ENCODE results near the gene NUDCD3. TPM values are rescaled to one million over a fixed set of nuclear protein-coding genes. Genes with fewer than 3 reads are reported as not detected.

The NUDCD3 gene
- total and polyA plus RNA-seq, 8 donors, result 22.4 to 62.1 (median 35.4) TPM

DNA sequence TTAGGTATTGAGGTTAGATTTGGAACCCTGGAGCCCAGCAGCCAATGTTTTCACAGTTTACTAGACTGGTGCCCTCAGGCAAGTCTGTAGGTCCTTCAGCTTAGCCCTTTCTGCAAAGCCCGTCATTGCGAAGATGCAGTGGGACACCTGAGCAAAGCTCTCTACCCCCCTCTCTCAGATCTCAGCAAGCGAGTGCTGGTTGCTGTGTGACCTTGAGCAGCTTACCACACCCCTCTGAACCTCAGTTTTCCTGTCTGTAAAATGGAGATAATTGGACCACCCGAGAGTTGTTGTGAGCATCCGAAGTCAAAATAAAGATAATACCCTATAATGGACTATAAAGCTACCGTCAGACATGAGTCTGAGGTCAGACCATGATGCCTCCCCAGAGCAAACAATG, 47.0 kb upstream of the NUDCD3 start:
- 91 to 94% methylated on average over 6 of the region's 6 CpGs for WGBS, 2 donors
- TF ChIP-seq, protein P1, sequence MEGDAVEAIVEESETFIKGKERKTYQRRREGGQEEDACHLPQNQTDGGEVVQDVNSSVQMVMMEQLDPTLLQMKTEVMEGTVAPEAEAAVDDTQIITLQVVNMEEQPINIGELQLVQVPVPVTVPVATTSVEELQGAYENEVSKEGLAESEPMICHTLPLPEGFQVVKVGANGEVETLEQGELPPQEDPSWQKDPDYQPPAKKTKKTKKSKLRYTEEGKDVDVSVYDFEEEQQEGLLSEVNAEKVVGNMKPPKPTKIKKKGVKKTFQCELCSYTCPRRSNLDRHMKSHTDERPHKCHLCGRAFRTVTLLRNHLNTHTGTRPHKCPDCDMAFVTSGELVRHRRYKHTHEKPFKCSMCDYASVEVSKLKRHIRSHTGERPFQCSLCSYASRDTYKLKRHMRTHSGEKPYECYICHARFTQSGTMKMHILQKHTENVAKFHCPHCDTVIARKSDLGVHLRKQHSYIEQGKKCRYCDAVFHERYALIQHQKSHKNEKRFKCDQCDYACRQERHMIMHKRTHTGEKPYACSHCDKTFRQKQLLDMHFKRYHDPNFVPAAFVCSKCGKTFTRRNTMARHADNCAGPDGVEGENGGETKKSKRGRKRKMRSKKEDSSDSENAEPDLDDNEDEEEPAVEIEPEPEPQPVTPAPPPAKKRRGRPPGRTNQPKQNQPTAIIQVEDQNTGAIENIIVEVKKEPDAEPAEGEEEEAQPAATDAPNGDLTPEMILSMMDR (IDR thresholded peaks at IDR 0.05), result no peak
- H3K4me1 ChIP-seq, result no peaks in the 10 kb centered on the region
- no peaks in the 10 kb centered on the region for H3K27me3 ChIP-seq
- intact Hi-C loops (cut with DNase I), result no loop called here
- H3K27ac ChIP-seq, result no peak overlapping the region
- DNase-seq (no peak), ATAC-seq (no peak), FAIRE-seq (no peak)
- H3K36me3 ChIP-seq, result no peaks in the 10 kb centered on the region
- no peaks in the 10 kb centered on the region for H3K9me3 ChIP-seq
- H3K4me3 ChIP-seq, result no peak overlapping the region

DNA sequence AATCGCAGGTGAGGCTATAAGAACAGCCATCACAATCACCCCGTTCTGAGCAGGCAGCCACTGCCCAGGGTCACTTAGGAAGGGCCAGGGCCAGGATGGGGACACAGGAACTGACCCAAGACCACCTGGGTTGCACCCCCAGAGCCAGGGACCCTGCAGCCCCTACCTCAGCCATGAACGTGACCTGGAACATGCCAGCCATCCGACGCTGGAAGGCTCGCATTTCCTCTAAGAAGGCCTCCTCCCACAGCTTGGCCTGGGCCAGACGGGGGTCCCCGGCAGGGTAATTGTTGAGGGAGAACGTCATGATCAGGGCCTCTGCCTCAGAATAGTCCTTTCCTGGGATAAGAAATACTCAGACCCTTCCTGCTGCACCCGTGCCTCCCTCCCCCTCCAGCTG, 45.6 kb upstream of the NUDCD3 start:
- TF ChIP-seq, protein P1 (IDR thresholded peaks at IDR 0.05), result no peak
- no peak for FAIRE-seq
- DNase-seq, result peak in 1 of 6 donors; percentile 57

DNA sequence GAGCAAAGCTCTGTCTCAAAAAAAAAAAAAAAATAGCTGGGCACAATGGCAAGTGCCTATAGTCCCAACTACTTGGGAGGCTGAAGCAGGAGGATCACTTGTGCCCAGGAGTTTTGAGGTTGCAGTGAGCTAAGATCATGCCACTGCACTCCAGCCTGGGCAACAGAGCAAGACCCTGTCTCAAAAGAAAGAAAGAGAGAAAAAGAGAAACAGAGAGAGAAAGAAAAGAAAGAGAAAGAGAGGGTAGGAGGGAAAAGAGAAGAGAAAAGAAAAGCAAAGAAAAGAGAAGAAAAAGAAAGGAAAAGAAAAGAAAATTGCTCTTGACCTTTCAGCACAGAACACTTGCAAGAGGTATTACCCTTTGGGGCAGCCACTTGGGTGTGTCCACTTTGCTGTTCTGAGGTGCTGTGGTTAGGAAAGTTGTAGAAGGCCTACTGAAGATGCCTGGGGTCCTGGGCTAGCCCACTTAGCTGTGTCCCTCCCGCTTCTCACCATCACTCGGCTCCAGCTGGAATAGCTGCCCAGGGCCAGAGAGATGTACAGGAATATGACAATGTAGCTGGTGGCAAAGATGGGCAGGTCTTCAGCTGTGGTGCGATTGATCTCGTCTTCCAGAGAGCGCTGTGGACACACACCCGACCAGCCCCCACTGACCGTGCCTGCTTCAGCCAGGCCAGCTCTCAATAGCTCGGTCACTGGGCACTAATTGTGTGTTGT, 45.0 kb upstream of the NUDCD3 start:
- Histone ChIP-seq H3K4me3 (no peak overlapping the region), H3K27me3 (no peaks in the 10 kb centered on the region), H3K27ac (no peak overlapping the region), H3K4me1 (no peaks in the 10 kb centered on the region), H3K9me3 (no peaks in the 10 kb centered on the region), H3K36me3 (no peaks in the 10 kb centered on the region)
- no peak for DNase-seq
- TF ChIP-seq, protein P1 (IDR thresholded peaks at IDR 0.05), result no peak
- WGBS, 2 donors, result 81 to 91% methylated on average over 8 of the region's 8 CpGs
- intact Hi-C loops (cut with DNase I), result no loop called here
- ATAC-seq, result no peak
- no peak for FAIRE-seq

More for the DNA sequence above, 45.6 kb upstream of the NUDCD3 start:
- no peak overlapping the region for H3K27ac ChIP-seq
- ATAC-seq, result no peak
- H3K4me3 ChIP-seq, result no peak overlapping the region
- intact Hi-C loops (cut with DNase I), result no loop called here
- no peaks in the 10 kb centered on the region for H3K27me3 ChIP-seq
- H3K36me3 ChIP-seq, result no peaks in the 10 kb centered on the region
- H3K4me1 ChIP-seq, result no peaks in the 10 kb centered on the region
- WGBS, 2 donors, result 80 to 88% methylated on average over 10 of the region's 10 CpGs
- no peaks in the 10 kb centered on the region for H3K9me3 ChIP-seq

DNA sequence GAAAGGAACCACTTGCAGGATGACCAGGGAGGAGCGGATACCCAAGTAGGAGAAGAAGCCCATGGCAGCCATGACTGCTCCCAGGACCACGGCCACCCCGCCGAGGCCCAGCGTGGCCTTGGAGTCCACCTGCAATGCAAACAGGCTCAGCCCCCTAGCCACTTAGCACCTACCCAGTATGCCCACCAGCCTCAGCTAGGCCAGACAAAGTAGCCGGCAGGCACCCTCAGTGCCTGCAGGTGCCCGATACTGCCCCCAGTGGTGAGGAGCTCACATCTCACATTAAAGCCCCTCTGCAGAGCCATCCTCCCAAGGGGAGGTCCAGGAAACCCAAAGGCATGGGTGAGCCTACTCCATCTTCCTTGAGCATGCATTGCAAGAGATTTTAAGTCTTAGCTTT, 44.0 kb upstream of the NUDCD3 start:
- intact Hi-C loops (cut with DNase I), result no loop called here
- ATAC-seq, result peak in 3 of 4 donors; percentile 54 to 78 (median 66)
- TF ChIP-seq, protein P1 (IDR thresholded peaks at IDR 0.05), result peak; percentile 24 to 45 (median 28)

DNA sequence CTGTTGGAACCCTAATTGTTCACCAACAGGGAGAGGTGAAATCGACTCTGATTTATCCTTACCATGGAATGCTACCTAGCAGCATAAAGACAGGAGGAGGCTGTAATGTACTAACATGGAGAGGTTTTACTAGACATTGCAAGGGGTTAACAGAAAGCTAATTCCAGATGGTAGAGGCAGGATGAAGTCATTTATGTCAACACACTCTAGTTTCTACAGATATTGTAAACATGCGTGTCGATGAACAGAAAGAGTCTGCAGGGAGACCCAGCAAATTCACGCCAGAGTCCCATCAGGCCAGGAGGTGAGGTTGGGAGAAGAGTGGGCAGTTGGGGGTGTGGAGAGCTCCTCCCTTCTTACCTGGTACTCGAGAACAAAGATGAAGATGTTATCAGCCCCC, 43.6 kb upstream of the NUDCD3 start:
- Histone ChIP-seq H3K4me1 (no peaks in the 10 kb centered on the region), H3K36me3 (no peaks in the 10 kb centered on the region), H3K27me3 (no peaks in the 10 kb centered on the region), H3K4me3 (no peak overlapping the region), H3K9me3 (no peaks in the 10 kb centered on the region), H3K27ac (no peak overlapping the region)
- WGBS, 2 donors, result 41 to 42% methylated on average over 5 of the region's 5 CpGs
- TF ChIP-seq, protein P1 (IDR thresholded peaks at IDR 0.05), result no peak
- ATAC-seq, result peak in 2 of 4 donors; percentile 18 to 31
- no peak for FAIRE-seq
- DNase-seq, result no peak
- intact Hi-C loops (cut with DNase I), result no loop called here

More for the DNA sequence above, 44.0 kb upstream of the NUDCD3 start:
- peak in 2 of 6 donors; percentile 60 to 62 for DNase-seq
- Histone ChIP-seq H3K36me3 (no peaks in the 10 kb centered on the region), H3K27me3 (no peaks in the 10 kb centered on the region), H3K9me3 (no peaks in the 10 kb centered on the region), H3K4me1 (no peaks in the 10 kb centered on the region), H3K4me3 (no peak overlapping the region), H3K27ac (no peak overlapping the region)
- 58 to 64% methylated on average over 7 of the region's 7 CpGs for WGBS, 2 donors
- no peak for FAIRE-seq

Data from pancreas (tissue), 10 donors.